Coronary artery (tissue), 2 donors: ENCODE measurements around the gene CCDC150.

ENCODE experiments used
- DNase-seq: peaks from one replicate; pipeline ENCODE4 v3.0.0-alpha.2; 2017; ENCODE audit warnings: low spot score
- H3K27ac ChIP-seq, 2 donors: fragments of 200-600 bp; sonication (generic); one replicate each; pipeline ENCODE4 v1.5.1; 2016 to 2019
- H3K4me3 ChIP-seq: fragments of 200-600 bp; sonication (generic); 2 replicates; pipeline ENCODE4 v1.5.1; 2016; ENCODE audit warnings: mild to moderate bottlenecking, moderate library complexity
- TF ChIP-seq, protein P1 (sequence below): fragments of 200-600 bp; sonication (generic); IDR thresholded peaks from one replicate; pipeline ENCODE4 v1.5.1; 2019; ENCODE audit warnings: antibody characterized with exemption

The CCDC150 gene

DNA sequence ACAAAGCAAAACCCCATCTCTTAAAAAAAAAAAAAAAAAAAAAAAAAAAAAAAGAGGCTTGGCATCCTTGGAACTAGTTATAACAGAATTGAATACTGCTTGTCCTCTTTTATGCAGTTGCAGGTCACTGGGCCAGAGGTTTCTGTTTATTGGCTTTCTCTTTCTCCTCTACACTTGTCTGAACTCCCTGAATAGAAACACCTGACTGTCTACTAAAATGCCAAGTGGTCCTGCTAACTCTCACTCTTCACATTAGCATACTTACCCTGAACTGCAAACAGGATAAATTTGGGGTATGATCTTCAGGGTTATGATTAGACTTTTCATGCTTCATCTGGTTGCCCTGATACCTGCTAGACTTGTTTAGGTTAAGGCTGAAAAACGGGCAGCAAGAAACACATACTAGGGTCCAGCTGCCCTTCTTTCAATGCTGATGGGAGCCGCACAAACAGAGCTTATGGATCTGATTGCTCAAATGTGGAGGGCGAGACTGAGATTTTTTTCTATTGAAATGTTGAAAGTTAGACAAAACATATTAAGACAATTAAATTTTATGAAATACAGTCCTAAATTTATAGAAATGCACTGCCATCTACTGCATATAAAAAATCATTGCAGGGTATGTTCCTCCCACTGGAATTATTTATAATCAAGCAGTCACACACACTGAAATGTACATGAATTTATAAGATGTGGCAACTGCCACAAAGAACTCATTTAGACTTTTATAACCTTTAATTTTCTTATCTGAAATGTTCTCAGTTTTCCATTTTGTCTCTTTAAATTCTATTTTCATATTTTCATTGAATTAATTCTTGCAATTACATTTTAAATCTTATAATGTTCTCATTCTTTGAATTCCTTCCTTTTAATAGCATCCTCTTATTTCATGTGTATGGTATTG lies 119.2 kb downstream of the CCDC150 start:
- no peak overlapping the region for H3K4me3 ChIP-seq
- no peak for DNase-seq
- H3K27ac ChIP-seq = no peak overlapping the region
- TF ChIP-seq, protein P1, sequence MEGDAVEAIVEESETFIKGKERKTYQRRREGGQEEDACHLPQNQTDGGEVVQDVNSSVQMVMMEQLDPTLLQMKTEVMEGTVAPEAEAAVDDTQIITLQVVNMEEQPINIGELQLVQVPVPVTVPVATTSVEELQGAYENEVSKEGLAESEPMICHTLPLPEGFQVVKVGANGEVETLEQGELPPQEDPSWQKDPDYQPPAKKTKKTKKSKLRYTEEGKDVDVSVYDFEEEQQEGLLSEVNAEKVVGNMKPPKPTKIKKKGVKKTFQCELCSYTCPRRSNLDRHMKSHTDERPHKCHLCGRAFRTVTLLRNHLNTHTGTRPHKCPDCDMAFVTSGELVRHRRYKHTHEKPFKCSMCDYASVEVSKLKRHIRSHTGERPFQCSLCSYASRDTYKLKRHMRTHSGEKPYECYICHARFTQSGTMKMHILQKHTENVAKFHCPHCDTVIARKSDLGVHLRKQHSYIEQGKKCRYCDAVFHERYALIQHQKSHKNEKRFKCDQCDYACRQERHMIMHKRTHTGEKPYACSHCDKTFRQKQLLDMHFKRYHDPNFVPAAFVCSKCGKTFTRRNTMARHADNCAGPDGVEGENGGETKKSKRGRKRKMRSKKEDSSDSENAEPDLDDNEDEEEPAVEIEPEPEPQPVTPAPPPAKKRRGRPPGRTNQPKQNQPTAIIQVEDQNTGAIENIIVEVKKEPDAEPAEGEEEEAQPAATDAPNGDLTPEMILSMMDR = peak; percentile 56

DNA sequence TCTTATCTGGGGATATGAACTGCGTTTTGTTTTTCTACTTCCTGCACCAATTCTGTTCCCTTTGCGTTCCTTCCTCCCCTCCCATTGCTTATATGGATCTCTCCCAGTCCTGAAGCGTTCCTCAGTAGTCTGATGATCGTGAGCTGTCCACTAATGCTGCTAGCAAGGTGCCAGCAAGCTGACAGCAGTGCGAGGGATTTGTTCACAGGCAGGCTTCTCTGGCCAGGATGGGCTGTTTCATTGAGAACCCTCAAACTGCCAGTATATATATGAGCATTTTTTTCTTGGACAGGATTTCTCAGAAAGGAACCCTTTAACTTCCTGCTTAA lies 119.8 kb downstream of the CCDC150 start:
- H3K4me3 ChIP-seq = no peak overlapping the region
- no peak for DNase-seq
- H3K27ac ChIP-seq = no peak overlapping the region
- TF ChIP-seq, protein P1 = no peak

DNA sequence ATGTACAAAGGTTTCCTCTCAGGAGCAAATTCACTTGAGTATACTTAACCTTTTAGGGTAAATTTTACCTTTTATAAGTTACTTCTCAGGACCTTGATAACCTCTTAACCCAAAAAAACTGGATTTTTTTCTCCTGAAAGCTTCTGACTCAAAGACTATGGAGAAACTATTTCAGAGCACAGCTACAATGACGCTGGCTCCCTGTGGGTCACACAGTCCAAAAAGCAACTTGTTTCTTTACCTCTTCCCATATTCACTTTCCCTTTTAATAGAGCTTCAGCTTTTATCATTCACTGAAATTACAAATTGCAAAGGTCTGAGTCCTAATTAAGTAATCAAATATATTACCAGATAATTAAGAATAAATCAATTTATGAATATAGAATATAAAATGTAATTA lies 127.6 kb downstream of the CCDC150 start:
- Histone ChIP-seq H3K4me3 (no peak overlapping the region), H3K27ac (no peak overlapping the region)
- DNase-seq = no peak
- TF ChIP-seq, protein P1 = no peak
